Left lung (tissue), 10 donors: Measurements from ENCODE around the gene GANC. TPM values are rescaled to one million over a fixed set of nuclear protein-coding genes. Genes with fewer than 3 reads are reported as not detected.

ENCODE experiments used
- ATAC-seq: fragments of 200-7000 bp; cut with Tn5 transposase; one replicate; pipeline ENCODE4 v1.9.1; 2020; ENCODE audit warnings: moderate library complexity
- DNase-seq, 4 donors: peaks; one replicate each; pipeline ENCODE4 v3.0.0-alpha.2; 2013 to 2020
- H3K27ac ChIP-seq, 2 donors: fragments of 200-600 bp; sonication (generic) in 1 of 2; one replicate each; pipeline versions ENCODE4 v1.5.0 to v1.8.0; 2020 to 2021
- H3K27me3 ChIP-seq, 2 donors: fragments of 200-600 bp; sonication (generic) in 1 of 2; one replicate each; pipeline versions ENCODE4 v1.5.0 to v1.8.0; 2020 to 2021
- H3K36me3 ChIP-seq, 2 donors: fragments of 200-600 bp; sonication (generic) in 1 of 2; one replicate each; pipeline versions ENCODE4 v1.5.0 to v1.8.0; 2020 to 2021
- H3K4me1 ChIP-seq, 2 donors: fragments of 200-600 bp; one replicate each; pipeline ENCODE4 v1.8.0; 2021
- H3K4me3 ChIP-seq, 2 donors: fragments of 200-600 bp; sonication (generic) in 1 of 2; one replicate each; pipeline versions ENCODE4 v1.5.0 to v1.8.0; 2020 to 2021; ENCODE audit warnings: mild to moderate bottlenecking in 1 of 2
- H3K9me3 ChIP-seq, 2 donors: fragments of 200-600 bp; sonication (generic) in 1 of 2; one replicate each; pipeline versions ENCODE4 v1.5.0 to v1.8.0; 2020 to 2021
- CTCF ChIP-seq, 2 donors: fragments of 200-600 bp; sonication (generic) in 1 of 2; IDR thresholded peaks; one replicate each; pipeline versions ENCODE4 v1.5.0 to v1.8.0; 2021; ENCODE audit warnings: antibody characterized with exemption in 2 of 2
- intact Hi-C, 2 donors: fragments of 100-400 bp; cut with DNase I; formaldehyde crosslinking; loops; one replicate each; pipeline versions ENCODE4 v1.11.2 to v1.14.2; 2022
- polyA plus RNA-seq, 6 donors: library from polyadenylated mRNA; unstranded; fragments of 120-200 nt; gene quantifications; one replicate each; pipeline ENCODE4 v1.2.1, GENCODE V29; 2013; ENCODE audit not compliant: insufficient read length in 6 of 6
- total RNA-seq, 2 donors: library from RNA; stranded (reverse); fragmentation: NEBNext Ultra II Directional; extraction: Animal tissue kit (Norgen Biotek cat#: 25700); gene quantifications; one replicate each; pipeline ENCODE4 v1.2.1, GENCODE V29; 2021
- donor health status: DM: no; HTN: yes; CAD: no.
- donor health status: DM: no; HTN: no; CAD: no.

Gene GANC
- total and polyA plus RNA-seq, 8 donors = 30.1 to 85.3 (median 37.8) TPM

GRCh38 chr15:42405863-42406482, 133.0 kb downstream of the GANC start:
- ATAC-seq (no peak), DNase-seq (no peak)
- Histone ChIP-seq H3K4me3 (no peak overlapping the region), H3K9me3 (no peaks in the 10 kb centered on the region), H3K27ac (no peak overlapping the region), H3K36me3 (peaks cover 0 to 86% of the 10 kb centered on the region in 2 donors), H3K27me3 (no peaks in the 10 kb centered on the region), H3K4me1 (no peaks in the 10 kb centered on the region)
- no peak for TF ChIP-seq CTCF (IDR thresholded peaks at IDR 0.05)
- intact Hi-C loops = no loop called here

Other genes with a start within 250 kb of the GANC start
- under 1 TPM; 0.08 to 0.15 TPM for gene PLA2G4D, start 178.6 kb upstream of the GANC start, total RNA-seq
- gene PLA2G4D, start 178.6 kb upstream of the GANC start, polyA plus RNA-seq = under 1 TPM; 0.06 to 0.17 (median 0.13) TPM
- 100 to 1,000 TPM in 1 of 2 donors, 10 to 100 TPM in 1; 63.2 to 100 TPM for gene PLA2G4F, start 116.6 kb upstream of the GANC start, total RNA-seq
- gene PLA2G4F, start 116.6 kb upstream of the GANC start, polyA plus RNA-seq = 10 to 100 TPM in 3 of 6 donors, 1 to 10 TPM in 3; 3.1 to 14.7 (median 9.4) TPM
- gene VPS39, start 64.9 kb upstream of the GANC start, total RNA-seq = 10 to 100 TPM; 57.8 to 65.6 TPM
- 10 to 100 TPM; 74.8 to 87.7 (median 83.3) TPM for gene VPS39, start 64.9 kb upstream of the GANC start, polyA plus RNA-seq
- gene TMEM87A, start 232 bp downstream of the GANC start, total RNA-seq = 100 to 1,000 TPM; 110 to 118 TPM
- 10 to 100 TPM; 63.6 to 82.7 (median 73.1) TPM for gene TMEM87A, start 232 bp downstream of the GANC start, polyA plus RNA-seq
- 10 to 100 TPM; 27.3 to 32.9 TPM for gene CAPN3, start 86.3 kb downstream of the GANC start, total RNA-seq
- 10 to 100 TPM; 12.4 to 18.4 (median 16.1) TPM for gene CAPN3, start 86.3 kb downstream of the GANC start, polyA plus RNA-seq
- 100 to 1,000 TPM in 1 of 2 donors, 10 to 100 TPM in 1; 93.1 to 106 TPM for gene ZNF106, start 217.9 kb downstream of the GANC start, total RNA-seq
- gene ZNF106, start 217.9 kb downstream of the GANC start, polyA plus RNA-seq = 10 to 100 TPM; 46.6 to 56.6 (median 49.6) TPM
- gene SNAP23, start 222.4 kb downstream of the GANC start, total RNA-seq = 10 to 100 TPM; 89.9 to 96.3 TPM
- 10 to 100 TPM; 84.8 to 97.1 (median 90.5) TPM for gene SNAP23, start 222.4 kb downstream of the GANC start, polyA plus RNA-seq